DOHH2 (cell line): ENCODE data around the gene PRSS38.

Experiments used
- H3F3A ChIP-seq: fragments of 200-600 bp; sonication (generic), shearing (Covaris generic); 2 replicates; pipeline ENCODE4 v1.6.0; 2016; ENCODE audit warnings: antibody characterized with exemption, mild to moderate bottlenecking; ENCODE audit not compliant: control insufficient read depth, insufficient read depth
- H3K27ac ChIP-seq: fragments of 200-600 bp; sonication (generic); 2 replicates; pipeline ENCODE4 v1.5.1; 2014; ENCODE audit warnings: low read depth, mild to moderate bottlenecking, low read length, moderate library complexity
- H3K27me3 ChIP-seq: fragments of 200-600 bp; sonication (generic); 2 replicates; pipeline ENCODE4 v1.6.1; 2014; ENCODE audit warnings: mild to moderate bottlenecking, low read length, mixed read lengths; ENCODE audit not compliant: control insufficient read depth
- H3K36me3 ChIP-seq: fragments of 200-600 bp; sonication (generic); 2 replicates; pipeline ENCODE4 v1.6.1; 2014; ENCODE audit warnings: mild to moderate bottlenecking, low read length, moderate library complexity, mixed read lengths; ENCODE audit not compliant: control insufficient read depth
- H3K4me1 ChIP-seq: fragments of 200-600 bp; sonication (generic); 2 replicates; pipeline ENCODE4 v1.6.1; 2014; ENCODE audit warnings: mild to moderate bottlenecking, low read length, mixed read lengths; ENCODE audit not compliant: control insufficient read depth
- H3K4me2 ChIP-seq: fragments of 200-600 bp; sonication (generic); 2 replicates; pipeline ENCODE4 v1.6.0; 2014; ENCODE audit warnings: mild to moderate bottlenecking, low read length, moderate library complexity
- H3K4me3 ChIP-seq: fragments of 200-600 bp; sonication (generic); 2 replicates; pipeline ENCODE4 v1.5.1; 2014; ENCODE audit warnings: mild to moderate bottlenecking, low read length, mixed read lengths
- H3K79me2 ChIP-seq: fragments of 200-600 bp; sonication (generic); 2 replicates; pipeline ENCODE4 v1.6.1; 2014; ENCODE audit warnings: mild to moderate bottlenecking, low read length, mixed read lengths; ENCODE audit not compliant: control insufficient read depth
- H3K9me2 ChIP-seq: fragments of 200-600 bp; sonication (generic); replicated peaks from 2 replicates; pipeline ENCODE4 v1.6.1; 2014; ENCODE audit warnings: mild to moderate bottlenecking, low read length, mixed read lengths; ENCODE audit not compliant: control insufficient read depth
- H3K9me3 ChIP-seq: fragments of 200-600 bp; sonication (generic); 2 replicates; pipeline ENCODE4 v1.6.1; 2014; ENCODE audit warnings: antibody characterized with exemption, low read length, mixed read lengths; ENCODE audit not compliant: control insufficient read depth, insufficient read depth
- H4K20me1 ChIP-seq: fragments of 200-600 bp; sonication (generic); 2 replicates; pipeline ENCODE4 v1.6.0; 2014; ENCODE audit warnings: low read depth, mild to moderate bottlenecking, antibody characterized with exemption, low read length, moderate library complexity; ENCODE audit not compliant: control insufficient read depth, insufficient read depth
- EZH2phosphoT487 ChIP-seq: fragments of 200-600 bp; sonication (generic); IDR thresholded peaks from 2 replicates; pipeline ENCODE4 v1.6.1; 2017; ENCODE audit warnings: borderline replicate concordance, mild to moderate bottlenecking, antibody characterized with exemption, low read length, moderate library complexity, mixed read lengths
- TF ChIP-seq, protein P1 (sequence below): fragments of 200-600 bp; sonication (generic); IDR thresholded peaks from one replicate; pipeline ENCODE4 v1.5.1; 2014; ENCODE audit warnings: antibody characterized with exemption, mild to moderate bottlenecking, low read depth, low read length; ENCODE audit not compliant: poor library complexity, severe bottlenecking

Gene PRSS38

DNA sequence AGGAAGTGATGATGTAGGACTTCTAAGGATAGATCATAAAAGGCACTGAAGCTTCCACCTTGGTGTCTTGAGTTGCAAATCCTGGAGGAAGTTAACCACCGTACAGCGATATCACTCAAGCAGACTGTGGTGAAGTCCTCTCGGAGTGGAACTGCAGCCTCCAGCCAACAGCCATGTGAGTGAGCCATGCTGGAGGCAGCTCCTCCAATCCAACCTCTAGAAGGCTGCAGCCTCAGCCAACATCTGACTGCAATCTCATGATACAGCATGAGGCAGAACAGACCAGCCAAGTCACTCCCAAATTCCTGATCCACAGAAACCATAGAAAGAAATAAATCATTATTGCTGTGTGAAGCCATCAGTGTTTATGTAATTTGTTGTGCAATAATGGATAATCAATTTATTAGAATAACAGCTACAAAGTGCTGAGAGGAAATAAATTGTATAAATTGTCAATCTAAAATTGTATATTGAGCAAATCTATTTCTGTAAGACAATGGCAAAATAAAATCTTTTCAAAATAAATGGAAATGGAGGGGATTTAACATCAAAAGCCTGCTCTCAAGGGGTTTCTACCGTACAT is 65.0 kb downstream of the PRSS38 start:
- Histone ChIP-seq H3K36me3 (no peaks in the 10 kb centered on the region), H3K27ac (no peak overlapping the region), H3K4me1 (no peaks in the 10 kb centered on the region), H3F3A (no peaks in the 10 kb centered on the region), H3K4me2 (no peak overlapping the region), H3K4me3 (no peak overlapping the region), H3K9me3 (no peaks in the 10 kb centered on the region), H3K27me3 (no peaks in the 10 kb centered on the region), H4K20me1 (no peaks in the 10 kb centered on the region), H3K79me2 (no peaks in the 10 kb centered on the region), H3K9me2 (no peaks in the 10 kb centered on the region)
- TF ChIP-seq, protein P1, sequence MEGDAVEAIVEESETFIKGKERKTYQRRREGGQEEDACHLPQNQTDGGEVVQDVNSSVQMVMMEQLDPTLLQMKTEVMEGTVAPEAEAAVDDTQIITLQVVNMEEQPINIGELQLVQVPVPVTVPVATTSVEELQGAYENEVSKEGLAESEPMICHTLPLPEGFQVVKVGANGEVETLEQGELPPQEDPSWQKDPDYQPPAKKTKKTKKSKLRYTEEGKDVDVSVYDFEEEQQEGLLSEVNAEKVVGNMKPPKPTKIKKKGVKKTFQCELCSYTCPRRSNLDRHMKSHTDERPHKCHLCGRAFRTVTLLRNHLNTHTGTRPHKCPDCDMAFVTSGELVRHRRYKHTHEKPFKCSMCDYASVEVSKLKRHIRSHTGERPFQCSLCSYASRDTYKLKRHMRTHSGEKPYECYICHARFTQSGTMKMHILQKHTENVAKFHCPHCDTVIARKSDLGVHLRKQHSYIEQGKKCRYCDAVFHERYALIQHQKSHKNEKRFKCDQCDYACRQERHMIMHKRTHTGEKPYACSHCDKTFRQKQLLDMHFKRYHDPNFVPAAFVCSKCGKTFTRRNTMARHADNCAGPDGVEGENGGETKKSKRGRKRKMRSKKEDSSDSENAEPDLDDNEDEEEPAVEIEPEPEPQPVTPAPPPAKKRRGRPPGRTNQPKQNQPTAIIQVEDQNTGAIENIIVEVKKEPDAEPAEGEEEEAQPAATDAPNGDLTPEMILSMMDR, result no peak
- TF ChIP-seq EZH2phosphoT487, result no peak

DNA sequence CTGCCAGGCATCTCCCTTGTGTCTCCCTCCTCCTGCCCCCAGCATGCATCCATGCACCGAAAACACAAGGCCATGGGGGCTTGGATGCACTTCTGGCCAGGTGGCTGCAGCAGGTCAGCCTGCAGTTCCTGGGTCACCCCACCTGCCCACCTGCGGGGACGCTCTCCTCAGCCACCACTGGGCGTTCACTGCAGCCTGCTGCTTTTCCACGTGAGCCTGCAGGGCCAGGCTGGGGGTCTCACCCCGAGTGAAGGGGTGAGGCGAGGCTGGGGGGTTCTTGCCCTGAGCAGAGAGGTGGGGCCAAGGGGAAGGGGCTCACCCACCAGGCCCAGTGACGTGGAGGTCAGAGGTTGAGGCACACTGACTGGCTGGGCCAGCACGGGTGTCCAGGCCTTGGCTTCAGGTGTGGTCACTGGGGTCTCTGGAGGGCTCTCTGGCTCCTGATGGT is 67.6 kb downstream of the PRSS38 start:
- no peaks in the 10 kb centered on the region for H3K4me1 ChIP-seq
- H4K20me1 ChIP-seq, result no peaks in the 10 kb centered on the region
- no peaks in the 10 kb centered on the region for H3F3A ChIP-seq
- no peak overlapping the region for H3K4me2 ChIP-seq
- H3K27me3 ChIP-seq, result no peaks in the 10 kb centered on the region
- no peaks in the 10 kb centered on the region for H3K9me2 ChIP-seq
- no peaks in the 10 kb centered on the region for H3K36me3 ChIP-seq
- no peaks in the 10 kb centered on the region for H3K9me3 ChIP-seq
- H3K27ac ChIP-seq, result no peak overlapping the region
- no peak overlapping the region for H3K4me3 ChIP-seq
- TF ChIP-seq EZH2phosphoT487, result no peak
- TF ChIP-seq, protein P1, result no peak
- H3K79me2 ChIP-seq, result no peaks in the 10 kb centered on the region

DNA sequence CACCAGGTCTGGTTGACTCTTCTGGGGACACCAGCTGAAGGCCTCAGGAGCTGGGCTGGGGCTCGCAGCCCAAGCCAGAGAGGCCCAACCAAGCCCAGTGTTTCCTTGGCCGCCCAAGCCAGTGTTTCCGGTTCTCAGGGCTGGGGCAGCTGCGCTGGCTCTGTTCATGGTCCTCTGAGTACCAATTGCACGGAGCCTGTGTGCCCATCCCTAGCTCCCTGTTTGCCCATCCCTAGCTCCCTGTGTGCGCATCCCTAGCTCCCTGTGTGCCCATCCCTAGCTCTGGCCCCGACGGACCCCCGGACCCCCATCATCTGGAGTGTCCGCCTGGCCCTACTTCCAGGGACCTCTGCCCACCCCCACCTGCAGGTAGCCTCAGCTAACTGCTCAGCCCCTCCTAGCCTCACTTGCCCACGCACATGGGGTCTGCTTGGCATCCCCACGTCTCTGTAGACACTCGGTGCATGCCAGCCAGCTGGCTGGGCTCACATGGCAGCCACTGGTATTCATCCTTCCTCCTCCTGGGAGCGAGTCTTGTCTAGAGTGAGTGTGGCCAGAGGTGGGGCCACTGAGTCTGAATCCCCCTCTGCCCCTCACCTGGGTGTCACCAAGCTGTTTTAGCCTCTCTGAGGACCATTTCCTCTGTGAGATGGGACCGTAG is 68.3 kb downstream of the PRSS38 start:
- TF ChIP-seq, protein P1, result no peak
- no peak overlapping the region for H3K4me2 ChIP-seq
- H3K9me3 ChIP-seq, result no peaks in the 10 kb centered on the region
- H3F3A ChIP-seq, result no peaks in the 10 kb centered on the region
- H3K27ac ChIP-seq, result no peak overlapping the region
- H3K79me2 ChIP-seq, result no peaks in the 10 kb centered on the region
- H3K4me1 ChIP-seq, result no peaks in the 10 kb centered on the region
- no peak overlapping the region for H3K4me3 ChIP-seq
- H3K36me3 ChIP-seq, result no peaks in the 10 kb centered on the region
- no peaks in the 10 kb centered on the region for H4K20me1 ChIP-seq
- no peaks in the 10 kb centered on the region for H3K9me2 ChIP-seq
- no peaks in the 10 kb centered on the region for H3K27me3 ChIP-seq
